HL-60/S4 treated with phorbol 12-myristate 13-acetate at 8.2 ng/mL for 4 days and 3 days (cell line): ENCODE results near the gene GUCY2D.

Source experiments
- in situ Hi-C: fragments of 300-500 bp; cut with MboI; formaldehyde crosslinking; loops from 2 replicates; pipeline ENCODE4 v1.15.0; 2022; ENCODE audit warnings: low sequenced_read_pairs

Gene GUCY2D

GRCh38 chr17:8062807-8063483, 60.5 kb downstream of the GUCY2D start:
- in situ Hi-C loops = no loop called here

- in situ Hi-C loops = no loop called here
Measured at GRCh38 chr17:8063761-8064534, 61.5 kb downstream of the GUCY2D start.

- in situ Hi-C loops = no loop called here
Measured at GRCh38 chr17:8064561-8065019, 62.2 kb downstream of the GUCY2D start.

GRCh38 chr17:8066841-8067775, 64.7 kb downstream of the GUCY2D start:
- in situ Hi-C loops = no loop called here

GRCh38 chr17:8067806-8068205, 65.4 kb downstream of the GUCY2D start:
- in situ Hi-C loops = no loop called here

GRCh38 chr17:8068736-8069586, 66.5 kb downstream of the GUCY2D start:
- in situ Hi-C loops = no loop called here

GRCh38 chr17:8069587-8069860, 67.1 kb downstream of the GUCY2D start:
- in situ Hi-C loops = no loop called here
